HuH-7.5 (cell line): Measurements from ENCODE around the gene ADPRH.
"Not testable (repeated sequence)": the region's sequence is repeated elsewhere in the genome, so short reads cannot be mapped to it uniquely, and the experiment has no call there.

Experiments
- DNase-seq: peaks from one replicate; pipeline ENCODE4 v3.0.0; 2011; ENCODE audit warnings: low spot score

Gene ADPRH

GRCh38 chr3:119579366-119580066 is at the start of gene ADPRH:
ADPRH (plus strand) TSS chr3:119579492; CDS start chr3:119582170, 2,678 bp downstream.
- DNase-seq, result peak; percentile 86

- no peak for DNase-seq
Measured at GRCh38 chr3:119529883-119530282, 49.4 kb upstream of the ADPRH start.

GRCh38 chr3:119530456-119530855 is 48.8 kb upstream of the ADPRH start:
- DNase-seq, result no peak

GRCh38 chr3:119531151-119531550 is 48.1 kb upstream of the ADPRH start:
- no peak for DNase-seq

GRCh38 chr3:119534296-119534695 is 45.0 kb upstream of the ADPRH start:
- no peak for DNase-seq

GRCh38 chr3:119536757-119537156 is 42.5 kb upstream of the ADPRH start:
- DNase-seq, result no peak

GRCh38 chr3:119538772-119539171 is 40.5 kb upstream of the ADPRH start:
- DNase-seq, result no peak

GRCh38 chr3:119541547-119541946 is 37.7 kb upstream of the ADPRH start:
- DNase-seq, result no peak

- DNase-seq, result no peak
Measured at GRCh38 chr3:119542168-119542767, 37.0 kb upstream of the ADPRH start.

GRCh38 chr3:119543147-119543546 is 36.1 kb upstream of the ADPRH start:
- no peak for DNase-seq

GRCh38 chr3:119547227-119547626 is 32.1 kb upstream of the ADPRH start:
- no peak for DNase-seq

- no peak for DNase-seq
Measured at GRCh38 chr3:119548341-119548740, 31.0 kb upstream of the ADPRH start.

- no peak for DNase-seq
Measured at GRCh38 chr3:119550192-119550910, 28.9 kb upstream of the ADPRH start.

GRCh38 chr3:119551598-119551997 is 27.7 kb upstream of the ADPRH start:
- DNase-seq, result no peak

GRCh38 chr3:119552928-119553327 is 26.4 kb upstream of the ADPRH start:
- not testable (repeated sequence) for DNase-seq

- no peak for DNase-seq
Measured at GRCh38 chr3:119553823-119554415, 25.4 kb upstream of the ADPRH start.

- DNase-seq, result no peak
Measured at GRCh38 chr3:119555309-119555735, 24.0 kb upstream of the ADPRH start.

- DNase-seq, result no peak
Measured at GRCh38 chr3:119555929-119556328, 23.4 kb upstream of the ADPRH start.

GRCh38 chr3:119557192-119557876 is 22.0 kb upstream of the ADPRH start:
- no peak for DNase-seq

GRCh38 chr3:119557877-119558269 is 21.4 kb upstream of the ADPRH start:
- DNase-seq, result no peak

- DNase-seq, result no peak
Measured at GRCh38 chr3:119558626-119559317, 20.5 kb upstream of the ADPRH start.
